GM23248 (cell line): Measurements from ENCODE around the gene INKA2. TPM values are rescaled to one million over a fixed set of nuclear protein-coding genes. Genes with fewer than 3 reads are reported as not detected.
A peak's percentile ranks its signal among the peaks of the same experiment; 100 is the strongest.

ENCODE experiments used
- DNase-seq: peaks from one replicate; pipeline ENCODE4 v3.0.0-alpha.2; 2015
- H2AFZ ChIP-seq: fragments of 200-600 bp; sonication (generic); 2 replicates; pipeline ENCODE4 v1.6.1; 2016; ENCODE audit warnings: antibody characterized with exemption
- H3F3A ChIP-seq: fragments of 200-600 bp; sonication (generic); 2 replicates; pipeline ENCODE4 v1.6.1; 2016; ENCODE audit warnings: mild to moderate bottlenecking, antibody characterized with exemption, mixed run types; ENCODE audit not compliant: insufficient read depth
- H3K27ac ChIP-seq: fragments of 200-600 bp; sonication (generic); 2 replicates; pipeline ENCODE4 v1.5.1; 2016; ENCODE audit warnings: mild to moderate bottlenecking
- H3K27me3 ChIP-seq: fragments of 200-600 bp; sonication (generic); replicated peaks from 2 replicates; pipeline ENCODE4 v1.6.1; 2016; ENCODE audit warnings: mild to moderate bottlenecking; ENCODE audit not compliant: insufficient read depth
- H3K36me3 ChIP-seq: fragments of 200-600 bp; sonication (generic); 2 replicates; pipeline ENCODE4 v1.6.1; 2016; ENCODE audit warnings: low read depth, mild to moderate bottlenecking
- H3K4me1 ChIP-seq: fragments of 200-600 bp; sonication (generic); 2 replicates; pipeline ENCODE4 v1.6.1; 2016; ENCODE audit warnings: mild to moderate bottlenecking; ENCODE audit not compliant: insufficient read depth
- H3K4me2 ChIP-seq: fragments of 200-600 bp; sonication (generic); one replicate; pipeline ENCODE4 v1.6.1; 2016; ENCODE audit warnings: mild to moderate bottlenecking; ENCODE audit not compliant: unreplicated experiment
- H3K4me3 ChIP-seq: fragments of 200-600 bp; sonication (generic); 2 replicates; pipeline ENCODE4 v1.5.1; 2016; ENCODE audit warnings: mild to moderate bottlenecking
- H3K79me2 ChIP-seq: fragments of 200-600 bp; sonication (generic); 2 replicates; pipeline ENCODE4 v1.6.1; 2016; ENCODE audit warnings: mild to moderate bottlenecking; ENCODE audit not compliant: insufficient read depth
- H3K9ac ChIP-seq: fragments of 200-600 bp; sonication (generic); 2 replicates; pipeline ENCODE4 v1.6.1; 2016; ENCODE audit warnings: mild to moderate bottlenecking
- H3K9me2 ChIP-seq: fragments of 200-600 bp; sonication (generic); 2 replicates; pipeline ENCODE4 v1.6.1; 2016; ENCODE audit warnings: mixed run types, mild to moderate bottlenecking, moderate library complexity; ENCODE audit not compliant: insufficient read depth
- H3K9me3 ChIP-seq: fragments of 200-600 bp; sonication (generic); one replicate; pipeline ENCODE4 v1.6.1; 2017; ENCODE audit warnings: low read depth
- H4K20me1 ChIP-seq: fragments of 200-600 bp; sonication (generic); 2 replicates; pipeline ENCODE4 v1.6.0; 2016; ENCODE audit not compliant: insufficient read depth
- EZH2 ChIP-seq: fragments of 200-600 bp; sonication (generic); IDR thresholded peaks from 2 replicates; pipeline ENCODE4 v1.6.1; 2018; ENCODE audit warnings: antibody characterized with exemption, mild to moderate bottlenecking; ENCODE audit not compliant: insufficient read depth, poor library complexity, severe bottlenecking
- EZH2phosphoT487 ChIP-seq: fragments of 200-600 bp; sonication (generic); IDR thresholded peaks from 2 replicates; pipeline ENCODE4 v1.6.1; 2018; ENCODE audit warnings: antibody characterized with exemption, moderate library complexity, mild to moderate bottlenecking, low read depth; ENCODE audit not compliant: insufficient read depth
- WGBS, 2 experiments: methylation state at CpG; one replicate each; pipeline ENCODE4 v1.1.6; 2015 to 2017; ENCODE audit warnings: low lambda C conversion rate in 2 of 2, low coverage in 1 of 2; ENCODE audit errors: missing lambda C conversion rate in 2 of 2; 5-methylcytosine and 5-hydroxymethylcytosine counted together
- in situ Hi-C: fragments of 300-500 bp; cut with MboI; formaldehyde crosslinking; loops from 2 replicates; pipeline ENCODE4 v1.15.0; 2020
- polyA plus RNA-seq: library from polyadenylated mRNA; unstranded; fragments of >200 nt; fragmentation: Nextera tagmentation; extraction: Ambion mirVana; gene quantifications from 2 replicates; pipeline ENCODE4 v1.2.1, GENCODE V29; 2016
- small RNA-seq: library from RNA; depleted of rRNA; stranded (forward); fragments of <200 nt; gene quantifications from one replicate; pipeline ENCODE3, GENCODE V24; 2014; ENCODE audit warnings: low read depth, low replicate concordance
- total RNA-seq: library from RNA; depleted of rRNA; stranded (reverse); fragments of >200 nt; shearing (Covaris generic); gene quantifications from 2 replicates; pipeline ENCODE4 v1.2.3, GENCODE V29; 2014; rRNA removed

The INKA2 gene
- total and polyA plus RNA-seq, 2 experiments from 2014 or later = 1.2 to 1.3 TPM

GRCh38 chr1:111696330-111696729 is 42.9 kb downstream of the INKA2 start:
- no peaks in the 10 kb centered on the region for H3K9me2 ChIP-seq
- H4K20me1 ChIP-seq = no peaks in the 10 kb centered on the region
- no peaks in the 10 kb centered on the region for H3K9me3 ChIP-seq
- H3K4me2 ChIP-seq = no peak overlapping the region
- DNase-seq = no peak
- no peak overlapping the region for H3K9ac ChIP-seq
- H3K79me2 ChIP-seq = peaks cover 43% of the 10 kb centered on the region
- TF ChIP-seq EZH2 (no peak), EZH2phosphoT487 (no peak)
- H3K27me3 ChIP-seq = no peaks in the 10 kb centered on the region
- peaks cover 56% of the 10 kb centered on the region for H3K36me3 ChIP-seq
- H3F3A ChIP-seq = no peaks in the 10 kb centered on the region
- no peak overlapping the region for H2AFZ ChIP-seq
- H3K4me1 ChIP-seq = no peaks in the 10 kb centered on the region
- no peak overlapping the region for H3K4me3 ChIP-seq
- in situ Hi-C loops = no loop called here
- H3K27ac ChIP-seq = no peak overlapping the region

GRCh38 chr1:111695801-111696200 is 43.4 kb downstream of the INKA2 start:
- TF ChIP-seq EZH2phosphoT487 (no peak), EZH2 (no peak)
- 90 to 96% methylated on average over 1 of the region's 1 CpG for WGBS, 2 experiments

GRCh38 chr1:111691886-111692285 is 47.3 kb downstream of the INKA2 start:
- 92 to 96% methylated on average over 1 of the region's 1 CpG for WGBS, 2 experiments
- H3K27me3 ChIP-seq = no peaks in the 10 kb centered on the region
- H3K4me2 ChIP-seq = no peak overlapping the region
- H3K9me3 ChIP-seq = no peaks in the 10 kb centered on the region
- H3K4me3 ChIP-seq = no peak overlapping the region
- H3K79me2 ChIP-seq = peaks cover 84% of the 10 kb centered on the region
- no peak overlapping the region for H3K9ac ChIP-seq
- in situ Hi-C loops = no loop called here
- no peak overlapping the region for H2AFZ ChIP-seq
- TF ChIP-seq EZH2 = no peak
- no peak for TF ChIP-seq EZH2phosphoT487
- peaks cover 25% of the 10 kb centered on the region for H3K36me3 ChIP-seq
- H4K20me1 ChIP-seq = peaks cover 5% of the 10 kb centered on the region; the same call in 1 of the 2 replicates
- no peaks in the 10 kb centered on the region for H3K9me2 ChIP-seq
- H3F3A ChIP-seq = peaks cover 20% of the 10 kb centered on the region; the same call in 1 of the 2 replicates
- H3K4me1 ChIP-seq = peaks cover 9% of the 10 kb centered on the region
- no peak overlapping the region for H3K27ac ChIP-seq
- no peak for DNase-seq

More at GRCh38 chr1:111695801-111696200, 43.4 kb downstream of the INKA2 start:
- Histone ChIP-seq H2AFZ (no peak overlapping the region), H4K20me1 (no peaks in the 10 kb centered on the region; the same call in 1 of the 2 replicates), H3K4me1 (no peaks in the 10 kb centered on the region; the same call in 1 of the 2 replicates), H3K4me2 (no peak overlapping the region), H3K4me3 (no peak overlapping the region), H3K27me3 (no peaks in the 10 kb centered on the region), H3K27ac (no peak overlapping the region), H3F3A (peaks cover 3% of the 10 kb centered on the region; the same call in 1 of the 2 replicates), H3K9ac (no peak overlapping the region), H3K9me2 (no peaks in the 10 kb centered on the region), H3K9me3 (no peaks in the 10 kb centered on the region), H3K79me2 (peaks cover 49% of the 10 kb centered on the region), H3K36me3 (peaks cover 52% of the 10 kb centered on the region)
- no peak for DNase-seq
- in situ Hi-C loops = no loop called here

- peak overlapping the region; percentile 29 for H3K4me2 ChIP-seq
Observed at GRCh38 chr1:111690306-111690617, 48.9 kb downstream of the INKA2 start.

More at GRCh38 chr1:111690306-111690617, 48.9 kb downstream of the INKA2 start:
- Histone ChIP-seq H3K9me3 (no peaks in the 10 kb centered on the region), H3K79me2 (peaks cover 89% of the 10 kb centered on the region), H3K9me2 (no peaks in the 10 kb centered on the region), H3K4me1 (peaks cover 9% of the 10 kb centered on the region), H4K20me1 (peaks cover 5% of the 10 kb centered on the region; the same call in 1 of the 2 replicates), H3K36me3 (peaks cover 14% of the 10 kb centered on the region), H3K4me3 (no peak overlapping the region), H2AFZ (no peak overlapping the region), H3K27me3 (no peaks in the 10 kb centered on the region), H3K27ac (no peak overlapping the region), H3F3A (peaks cover 20% of the 10 kb centered on the region; the same call in 1 of the 2 replicates), H3K9ac (no peak overlapping the region)
- TF ChIP-seq EZH2 (no peak), EZH2phosphoT487 (no peak)
- in situ Hi-C loops = no loop called here
- DNase-seq = peak; percentile 89

Small RNA genes within 50 kb of the gene (small RNA-seq; reads per million reads assigned to genes)
- not detected for gene INKA2

Other genes with a start within 250 kb of the INKA2 start
- not detected in 2 replicates for gene ADORA3, start 235.8 kb downstream of the INKA2 start, total RNA-seq
- not detected in 2 replicates for gene ADORA3, start 235.8 kb downstream of the INKA2 start, polyA plus RNA-seq
- not detected in 2 replicates for gene TMIGD3, start 235.8 kb downstream of the INKA2 start, total RNA-seq
- not detected in 2 replicates for gene TMIGD3, start 235.8 kb downstream of the INKA2 start, polyA plus RNA-seq
- gene RAP1A, start 119.6 kb downstream of the INKA2 start, total RNA-seq = 29.5 and 37.6 TPM in 2 replicates
- gene RAP1A, start 119.6 kb downstream of the INKA2 start, polyA plus RNA-seq = 40.0 and 43.1 TPM in 2 replicates
- gene DDX20, start 16.5 kb upstream of the INKA2 start, total RNA-seq = 20.1 and 24.2 TPM in 2 replicates
- gene DDX20, start 16.5 kb upstream of the INKA2 start, polyA plus RNA-seq = 9.4 and 11.5 TPM in 2 replicates